A673 (cell line): ENCODE results near the gene ADM2.

Experiments
- EZH2 ChIP-seq: fragments of 200-600 bp; sonication (generic); IDR thresholded peaks from 2 replicates; pipeline ENCODE4 v1.6.1; 2017; ENCODE audit warnings: borderline replicate concordance, low read depth, mild to moderate bottlenecking, mixed read lengths, antibody characterized with exemption, low read length; ENCODE audit not compliant: poor library complexity, severe bottlenecking
- TF ChIP-seq, protein P1 (sequence below): fragments of 300-800, 200-600 bp; sonication (generic); conservative IDR thresholded peaks from 2 replicates; pipeline ENCODE4 v1.5.1; 2017; ENCODE audit warnings: low read depth, mild to moderate bottlenecking, antibody characterized with exemption, low read length, moderate library complexity, mixed read lengths

DNA sequence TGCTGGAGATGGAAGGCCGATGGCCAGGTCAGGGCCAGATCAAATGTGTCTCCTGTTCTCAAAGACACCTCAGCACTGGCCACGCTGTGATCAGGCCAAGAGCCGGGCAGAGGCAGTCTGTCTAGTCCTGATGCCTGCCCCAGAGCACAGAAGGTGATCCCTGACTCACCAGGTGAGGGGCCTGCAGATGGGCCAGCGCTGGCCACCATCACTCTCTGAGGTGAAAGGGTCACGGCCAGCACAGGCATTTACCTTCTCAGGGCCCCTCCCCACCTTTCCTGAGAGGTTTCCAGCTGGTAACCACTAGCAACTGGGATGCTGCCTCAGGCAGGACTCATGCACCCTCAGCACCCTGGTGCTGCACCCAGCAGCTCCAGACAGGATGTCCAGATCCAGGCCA is 9.4 kb upstream of the ADM2 start:
- TF ChIP-seq, protein P1, sequence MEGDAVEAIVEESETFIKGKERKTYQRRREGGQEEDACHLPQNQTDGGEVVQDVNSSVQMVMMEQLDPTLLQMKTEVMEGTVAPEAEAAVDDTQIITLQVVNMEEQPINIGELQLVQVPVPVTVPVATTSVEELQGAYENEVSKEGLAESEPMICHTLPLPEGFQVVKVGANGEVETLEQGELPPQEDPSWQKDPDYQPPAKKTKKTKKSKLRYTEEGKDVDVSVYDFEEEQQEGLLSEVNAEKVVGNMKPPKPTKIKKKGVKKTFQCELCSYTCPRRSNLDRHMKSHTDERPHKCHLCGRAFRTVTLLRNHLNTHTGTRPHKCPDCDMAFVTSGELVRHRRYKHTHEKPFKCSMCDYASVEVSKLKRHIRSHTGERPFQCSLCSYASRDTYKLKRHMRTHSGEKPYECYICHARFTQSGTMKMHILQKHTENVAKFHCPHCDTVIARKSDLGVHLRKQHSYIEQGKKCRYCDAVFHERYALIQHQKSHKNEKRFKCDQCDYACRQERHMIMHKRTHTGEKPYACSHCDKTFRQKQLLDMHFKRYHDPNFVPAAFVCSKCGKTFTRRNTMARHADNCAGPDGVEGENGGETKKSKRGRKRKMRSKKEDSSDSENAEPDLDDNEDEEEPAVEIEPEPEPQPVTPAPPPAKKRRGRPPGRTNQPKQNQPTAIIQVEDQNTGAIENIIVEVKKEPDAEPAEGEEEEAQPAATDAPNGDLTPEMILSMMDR = no peak
- no peak for TF ChIP-seq EZH2
